22Rv1 (cell line): Measurements from ENCODE around the gene EPN1.

ENCODE experiments used
- ZFX ChIP-seq: fragments of 450-650 bp; IDR thresholded peaks from 2 replicates; pipeline ENCODE4 v1.6.1; 2017; ENCODE audit warnings: antibody characterized with exemption, borderline replicate concordance
- TF ChIP-seq, protein P1 (sequence below): fragments of 450-650 bp; IDR thresholded peaks from 2 replicates; pipeline ENCODE4 v1.5.1; 2017; ENCODE audit warnings: mild to moderate bottlenecking

DNA sequence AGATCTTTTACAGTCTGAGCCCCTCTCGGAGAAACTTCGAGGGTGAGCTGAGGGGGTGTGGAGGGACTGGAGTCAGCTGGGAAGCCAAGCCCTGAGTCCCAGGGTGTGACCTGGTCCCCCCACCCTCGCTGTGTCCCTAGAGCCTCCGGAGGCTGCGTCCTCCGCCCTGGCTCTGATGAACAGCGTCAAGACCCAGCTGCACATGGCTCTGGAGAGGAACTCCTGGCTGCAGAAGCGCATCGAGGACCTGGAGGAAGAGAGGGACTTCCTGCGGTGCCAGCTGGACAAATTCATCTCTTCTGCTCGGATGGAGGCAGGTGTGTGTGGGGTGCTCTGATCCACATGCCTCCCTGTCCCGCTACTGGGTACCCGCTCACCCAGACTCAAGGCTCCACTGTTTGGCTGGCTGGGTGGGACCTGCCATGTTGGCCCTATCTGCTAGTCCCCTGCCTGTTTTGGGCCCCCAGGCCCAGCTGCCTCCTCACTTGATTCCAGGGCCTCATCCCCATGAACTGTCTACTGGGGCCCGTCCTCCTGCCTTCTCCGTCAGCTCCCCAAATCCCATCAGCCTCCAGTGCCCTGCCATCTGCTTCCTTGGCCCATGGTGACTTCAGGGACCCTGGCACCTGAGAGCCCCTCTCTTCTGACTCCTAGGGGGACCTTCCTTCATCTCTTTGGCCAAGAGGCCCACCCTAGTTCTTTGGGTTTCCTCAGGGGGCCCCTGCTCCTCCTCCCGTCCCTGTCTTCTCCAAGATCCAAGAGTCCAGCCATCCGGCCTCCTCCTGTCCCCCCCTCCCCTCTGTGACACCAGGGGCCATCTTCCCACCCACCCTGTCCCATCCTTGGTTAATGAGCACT, 25.5 kb upstream of the EPN1 start:
- TF ChIP-seq, protein P1, sequence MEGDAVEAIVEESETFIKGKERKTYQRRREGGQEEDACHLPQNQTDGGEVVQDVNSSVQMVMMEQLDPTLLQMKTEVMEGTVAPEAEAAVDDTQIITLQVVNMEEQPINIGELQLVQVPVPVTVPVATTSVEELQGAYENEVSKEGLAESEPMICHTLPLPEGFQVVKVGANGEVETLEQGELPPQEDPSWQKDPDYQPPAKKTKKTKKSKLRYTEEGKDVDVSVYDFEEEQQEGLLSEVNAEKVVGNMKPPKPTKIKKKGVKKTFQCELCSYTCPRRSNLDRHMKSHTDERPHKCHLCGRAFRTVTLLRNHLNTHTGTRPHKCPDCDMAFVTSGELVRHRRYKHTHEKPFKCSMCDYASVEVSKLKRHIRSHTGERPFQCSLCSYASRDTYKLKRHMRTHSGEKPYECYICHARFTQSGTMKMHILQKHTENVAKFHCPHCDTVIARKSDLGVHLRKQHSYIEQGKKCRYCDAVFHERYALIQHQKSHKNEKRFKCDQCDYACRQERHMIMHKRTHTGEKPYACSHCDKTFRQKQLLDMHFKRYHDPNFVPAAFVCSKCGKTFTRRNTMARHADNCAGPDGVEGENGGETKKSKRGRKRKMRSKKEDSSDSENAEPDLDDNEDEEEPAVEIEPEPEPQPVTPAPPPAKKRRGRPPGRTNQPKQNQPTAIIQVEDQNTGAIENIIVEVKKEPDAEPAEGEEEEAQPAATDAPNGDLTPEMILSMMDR = no peak
- TF ChIP-seq ZFX = no peak
